ENCODE results near the gene LENG8. TPM values are rescaled to one million over a fixed set of nuclear protein-coding genes. Genes with fewer than 3 reads are reported as not detected.

LENG8 gene
- total RNA-seq, 3 donors from 2014 or later: 138 to 157 (median 145) TPM

DNA sequence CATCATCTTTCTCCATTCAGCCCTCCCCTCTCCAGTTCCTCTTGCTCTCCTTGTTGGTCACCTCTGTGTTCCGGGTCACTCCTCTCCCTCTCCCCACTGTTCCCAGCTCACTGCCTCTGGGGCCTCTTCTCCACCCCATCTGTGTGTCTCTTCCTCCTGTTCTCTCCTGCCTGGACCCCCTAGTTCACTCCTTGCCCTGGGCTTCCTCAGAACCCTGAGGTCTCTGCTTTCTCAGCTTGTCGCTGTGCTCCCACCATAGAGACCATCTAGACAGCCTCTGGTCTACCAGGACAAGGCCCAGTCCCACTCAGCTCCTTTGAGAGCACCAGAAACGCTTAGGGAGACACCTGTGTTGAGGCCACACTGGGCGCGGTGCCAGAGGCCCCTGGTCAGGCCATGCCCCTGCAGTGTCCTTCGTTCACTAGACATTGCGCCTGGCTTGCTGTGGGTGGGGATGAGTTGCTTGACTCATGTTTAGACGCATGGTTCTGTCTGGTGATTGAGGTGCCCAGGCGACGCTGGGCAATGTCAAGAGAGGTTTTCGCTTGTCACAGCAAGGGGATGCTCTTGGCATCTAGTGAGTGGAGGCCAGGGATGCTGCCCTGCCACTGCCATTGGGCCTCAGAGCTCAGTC lies 9.8 kb downstream of the LENG8 start:
- Mint-ChIP-seq H3K36me3 (ENCODE audit: insufficient read depth) (peaks cover 38% of the 10 kb centered on the region), H3K4me3 (peak overlapping the region; percentile 9), H3K9me3 (no peaks in the 10 kb centered on the region)

DNA sequence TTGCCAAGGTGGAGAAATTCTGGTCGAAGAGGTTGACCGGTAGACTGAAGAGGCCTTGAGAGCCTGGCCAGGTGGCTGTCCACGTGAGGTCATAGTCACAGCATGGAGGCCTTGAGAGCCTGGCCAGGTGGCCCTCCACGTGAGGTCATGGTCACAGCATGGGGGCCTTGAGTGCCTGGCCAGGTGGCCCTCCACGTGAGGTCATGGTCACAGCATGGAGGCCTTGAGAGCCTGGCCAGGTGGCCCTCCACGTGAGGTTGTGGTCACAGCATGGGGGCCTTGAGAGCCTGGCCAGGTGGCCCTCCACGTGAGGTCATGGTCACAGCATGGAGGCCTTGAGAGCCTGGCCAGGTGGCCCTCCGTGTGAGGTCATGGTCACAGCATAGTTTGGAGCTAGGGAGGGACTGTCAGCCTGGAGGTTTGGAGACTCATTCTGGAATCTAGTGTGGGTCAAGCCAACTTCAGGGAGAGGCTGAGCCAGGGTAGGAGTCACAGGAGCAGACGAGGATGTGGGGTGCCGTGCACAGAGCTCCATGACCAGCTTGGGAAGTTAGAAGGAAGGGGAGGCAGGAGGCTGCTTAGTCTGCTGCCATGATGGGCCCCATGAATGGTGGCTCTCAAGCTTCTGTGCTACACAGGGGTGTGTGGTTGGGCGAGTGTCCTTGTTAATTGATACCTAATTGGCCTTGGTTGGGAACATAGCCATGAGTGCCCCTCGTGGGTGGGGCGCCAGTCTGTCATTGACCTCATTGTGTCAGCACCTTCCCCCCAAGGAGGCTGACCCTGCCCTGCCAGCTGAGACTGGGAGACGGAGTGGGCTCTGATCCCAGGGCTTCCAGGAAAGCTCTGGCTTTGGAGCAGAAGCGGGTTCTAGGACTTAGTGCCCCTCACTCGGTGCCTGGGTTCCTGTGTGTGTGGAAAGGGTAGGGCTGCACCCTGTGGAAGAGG lies 10.6 kb downstream of the LENG8 start:
- Mint-ChIP-seq H3K4me3 (no peak overlapping the region), H3K36me3 (ENCODE audit: insufficient read depth) (peaks cover 34% of the 10 kb centered on the region), H3K27me3 (ENCODE audit: low read depth) (no peaks in the 10 kb centered on the region), H3K9me3 (no peaks in the 10 kb centered on the region), H3K4me1 (ENCODE audit: low read depth) (peaks cover 17% of the 10 kb centered on the region)
- DNase-seq (no peak), ATAC-seq (no peak)

More for the DNA sequence above, 9.8 kb downstream of the LENG8 start:
- Mint-ChIP-seq H3K4me1 (ENCODE audit: low read depth) (peaks cover 12% of the 10 kb centered on the region), H3K27me3 (ENCODE audit: low read depth) (no peaks in the 10 kb centered on the region)
- ATAC-seq (no peak), DNase-seq (no peak)

DNA sequence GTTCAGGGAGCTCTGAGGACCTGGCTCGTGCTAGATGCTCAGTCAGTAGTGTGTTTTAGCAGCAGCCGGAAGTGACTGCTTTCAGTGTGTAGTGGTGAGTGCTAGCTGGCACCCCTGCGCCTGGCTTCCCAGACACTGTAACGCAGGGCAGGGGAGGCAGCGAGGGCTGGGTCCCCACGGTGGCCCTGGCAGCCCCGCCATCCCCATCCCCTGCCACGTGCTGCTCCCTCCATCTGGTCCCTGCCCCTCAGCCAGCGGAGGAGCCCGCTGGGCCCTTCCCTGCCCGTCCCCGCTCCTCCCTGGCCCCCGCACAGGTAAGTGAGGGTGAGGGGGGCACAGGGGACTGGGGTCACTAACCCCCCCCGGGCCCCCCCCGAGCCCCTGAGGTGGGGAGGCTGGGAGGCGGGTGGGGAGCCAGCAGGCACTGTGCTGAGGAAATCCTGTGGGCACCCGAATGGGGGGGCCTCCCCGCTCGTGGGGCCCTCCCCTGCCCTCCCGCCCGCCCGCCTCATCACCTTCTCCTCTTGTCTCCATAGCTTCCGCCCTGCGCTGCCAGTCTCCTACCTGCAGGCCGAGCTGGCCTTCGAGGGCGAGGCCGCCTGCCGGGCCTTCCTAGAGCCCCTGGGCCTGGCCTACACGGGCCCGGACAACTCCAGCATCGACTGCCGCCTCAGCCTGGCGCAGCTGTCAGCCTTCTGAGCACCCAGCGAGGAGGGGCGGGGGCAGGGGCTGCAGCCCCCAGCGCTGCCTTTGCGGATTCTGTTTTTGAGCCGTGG lies 11.4 kb downstream of the LENG8 start:
- no peak for DNase-seq
- peaks cover 19% of the 10 kb centered on the region for H3K4me1 Mint-ChIP-seq (ENCODE audit: low read depth)
- H3K4me3 Mint-ChIP-seq: no peak overlapping the region

DNA sequence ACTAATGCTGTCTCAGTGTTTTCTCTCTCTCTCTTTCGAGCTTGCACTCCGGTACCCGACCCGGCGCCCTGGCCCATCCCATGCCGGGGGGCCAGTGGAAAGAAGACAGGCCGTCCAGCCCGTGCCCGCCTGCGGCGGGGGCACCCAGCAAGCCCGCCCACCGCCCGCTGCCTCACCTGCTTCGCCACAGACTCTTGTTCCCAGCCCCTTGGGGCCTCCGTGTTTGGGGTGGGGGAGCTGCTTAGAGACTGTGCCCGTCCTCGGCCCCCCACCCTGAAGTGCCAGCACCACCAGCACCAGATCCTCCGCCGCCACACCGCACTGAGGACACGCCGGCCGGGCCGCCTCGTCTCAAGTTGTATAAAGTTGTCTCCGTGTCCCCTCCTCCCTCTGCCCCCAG lies 12.2 kb downstream of the LENG8 start:
- H3K4me1 Mint-ChIP-seq (ENCODE audit: low read depth): peaks cover 19% of the 10 kb centered on the region
- DNase-seq (no peak), ATAC-seq (no peak)
- no peaks in the 10 kb centered on the region for H3K9me3 Mint-ChIP-seq
- H3K4me3 Mint-ChIP-seq: no peak overlapping the region
- H3K36me3 Mint-ChIP-seq (ENCODE audit: insufficient read depth): peaks cover 31% of the 10 kb centered on the region
- H3K27me3 Mint-ChIP-seq (ENCODE audit: low read depth): no peaks in the 10 kb centered on the region

More for the DNA sequence above, 11.4 kb downstream of the LENG8 start:
- Mint-ChIP-seq H3K36me3 (ENCODE audit: insufficient read depth) (peaks cover 31% of the 10 kb centered on the region), H3K9me3 (no peaks in the 10 kb centered on the region), H3K27me3 (ENCODE audit: low read depth) (no peaks in the 10 kb centered on the region)
- ATAC-seq: no peak

GRCh38 chr19:54461613-54462012 lies 12.6 kb downstream of the LENG8 start:
- no peak for ATAC-seq
- peaks cover 31% of the 10 kb centered on the region for H3K36me3 Mint-ChIP-seq (ENCODE audit: insufficient read depth)
- no peaks in the 10 kb centered on the region for H3K27me3 Mint-ChIP-seq (ENCODE audit: low read depth)
- H3K9me3 Mint-ChIP-seq: no peaks in the 10 kb centered on the region
- H3K4me3 Mint-ChIP-seq: peak overlapping the region; percentile 71
- peaks cover 19% of the 10 kb centered on the region for H3K4me1 Mint-ChIP-seq (ENCODE audit: low read depth)
- no peak for DNase-seq

DNA sequence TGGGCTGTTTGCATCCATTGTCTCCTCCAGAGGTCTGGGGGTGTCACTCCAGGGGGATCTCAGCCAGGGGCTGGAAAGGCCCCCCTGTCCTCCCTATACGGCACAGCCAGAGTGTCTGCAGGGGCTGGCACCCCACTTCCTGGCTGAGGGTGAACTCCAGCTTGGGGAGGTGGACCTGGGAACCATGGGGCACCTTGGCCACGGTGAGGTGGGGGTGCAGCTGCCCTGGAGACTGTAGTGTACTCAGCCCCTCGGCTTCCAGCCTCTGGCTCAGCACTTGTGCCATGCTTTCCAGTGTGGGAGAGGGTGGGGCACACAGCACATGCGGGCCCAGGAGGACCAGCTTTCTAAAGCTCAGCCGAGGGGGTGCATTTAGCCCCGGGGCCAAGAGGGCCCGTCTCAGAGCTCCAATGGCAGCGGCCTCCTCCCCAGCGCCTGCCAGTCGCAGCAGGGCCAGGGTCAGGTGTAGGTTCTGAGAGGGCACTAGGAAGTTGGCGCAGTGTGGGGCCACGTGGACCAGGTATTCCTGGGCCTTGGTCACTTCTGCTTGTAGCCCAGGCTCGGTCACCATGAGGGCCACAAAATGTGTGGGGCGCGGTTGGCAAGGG lies 13.2 kb downstream of the LENG8 start:
- Mint-ChIP-seq H3K27me3 (ENCODE audit: low read depth) (no peaks in the 10 kb centered on the region), H3K36me3 (ENCODE audit: insufficient read depth) (peaks cover 31% of the 10 kb centered on the region), H3K9me3 (no peaks in the 10 kb centered on the region), H3K4me3 (peak overlapping the region; percentile 71), H3K4me1 (ENCODE audit: low read depth) (peaks cover 19% of the 10 kb centered on the region)
- DNase-seq (no peak), ATAC-seq (no peak)

GRCh38 chr19:54462655-54463530 lies 13.9 kb downstream of the LENG8 start:
- peak; percentile 41 to 45 for ATAC-seq
- H3K4me1 Mint-ChIP-seq (ENCODE audit: low read depth): peaks cover 19% of the 10 kb centered on the region
- H3K9me3 Mint-ChIP-seq: no peaks in the 10 kb centered on the region
- peak; percentile 57 for DNase-seq
- peaks cover under 1% of the 10 kb centered on the region for H3K27me3 Mint-ChIP-seq (ENCODE audit: low read depth)
- H3K4me3 Mint-ChIP-seq: peak overlapping the region; percentile 71
- peaks cover 27% of the 10 kb centered on the region for H3K36me3 Mint-ChIP-seq (ENCODE audit: insufficient read depth)

DNA sequence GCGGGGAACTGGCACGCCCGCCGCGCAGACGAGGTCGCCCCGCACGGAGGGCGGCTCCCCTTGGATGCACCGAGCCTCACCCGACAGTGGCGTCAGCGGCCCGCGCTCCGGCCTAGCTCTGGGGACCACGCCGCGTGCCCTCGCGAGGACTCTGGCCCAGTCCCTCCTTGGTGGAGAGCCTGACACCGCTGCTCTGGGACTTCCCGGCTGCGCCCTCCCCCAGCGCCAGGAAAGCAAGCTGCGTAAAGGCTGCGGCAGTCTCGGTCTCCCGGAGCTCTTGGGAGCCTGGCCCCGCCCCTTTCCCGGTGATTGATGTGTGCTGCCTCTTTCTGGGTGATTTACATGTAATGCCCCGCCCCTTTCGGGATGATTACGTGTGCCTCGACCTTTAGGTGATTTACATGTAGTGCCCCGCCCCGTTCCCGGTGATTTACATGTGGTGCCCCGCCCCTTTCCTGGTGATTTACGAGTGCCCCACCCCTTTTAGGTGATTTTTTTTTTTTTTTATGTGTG lies 14.6 kb downstream of the LENG8 start, which contains the start of gene LENG9:
Gene LENG9 (minus strand): TSS at position 248 of the 513 bp plus-strand sequence. CDS start 252 bp downstream, outside the sequence.
- peaks cover 19% of the 10 kb centered on the region for H3K4me1 Mint-ChIP-seq (ENCODE audit: low read depth)
- no peaks in the 10 kb centered on the region for H3K9me3 Mint-ChIP-seq
- H3K27me3 Mint-ChIP-seq (ENCODE audit: low read depth): peaks cover 3% of the 10 kb centered on the region
- H3K36me3 Mint-ChIP-seq (ENCODE audit: insufficient read depth): peaks cover 20% of the 10 kb centered on the region
- peak within 1 kb of the TSS; percentile 84 for H3K4me3 Mint-ChIP-seq
- DNase-seq (peak; percentile 91), ATAC-seq (peak; percentile 69)

- Mint-ChIP-seq H3K4me1 (ENCODE audit: low read depth) (peaks cover 14% of the 10 kb centered on the region), H3K27me3 (ENCODE audit: low read depth) (peaks cover 8% of the 10 kb centered on the region), H3K4me3 (peak overlapping the region; percentile 84), H3K36me3 (ENCODE audit: insufficient read depth) (peaks cover 14% of the 10 kb centered on the region), H3K9me3 (no peaks in the 10 kb centered on the region)
- peak; percentile 46 to 52 for ATAC-seq
- peak; percentile 69 for DNase-seq
These were observed 15.1 kb downstream of the LENG8 start for GRCh38 chr19:54464044-54464629.

DNA sequence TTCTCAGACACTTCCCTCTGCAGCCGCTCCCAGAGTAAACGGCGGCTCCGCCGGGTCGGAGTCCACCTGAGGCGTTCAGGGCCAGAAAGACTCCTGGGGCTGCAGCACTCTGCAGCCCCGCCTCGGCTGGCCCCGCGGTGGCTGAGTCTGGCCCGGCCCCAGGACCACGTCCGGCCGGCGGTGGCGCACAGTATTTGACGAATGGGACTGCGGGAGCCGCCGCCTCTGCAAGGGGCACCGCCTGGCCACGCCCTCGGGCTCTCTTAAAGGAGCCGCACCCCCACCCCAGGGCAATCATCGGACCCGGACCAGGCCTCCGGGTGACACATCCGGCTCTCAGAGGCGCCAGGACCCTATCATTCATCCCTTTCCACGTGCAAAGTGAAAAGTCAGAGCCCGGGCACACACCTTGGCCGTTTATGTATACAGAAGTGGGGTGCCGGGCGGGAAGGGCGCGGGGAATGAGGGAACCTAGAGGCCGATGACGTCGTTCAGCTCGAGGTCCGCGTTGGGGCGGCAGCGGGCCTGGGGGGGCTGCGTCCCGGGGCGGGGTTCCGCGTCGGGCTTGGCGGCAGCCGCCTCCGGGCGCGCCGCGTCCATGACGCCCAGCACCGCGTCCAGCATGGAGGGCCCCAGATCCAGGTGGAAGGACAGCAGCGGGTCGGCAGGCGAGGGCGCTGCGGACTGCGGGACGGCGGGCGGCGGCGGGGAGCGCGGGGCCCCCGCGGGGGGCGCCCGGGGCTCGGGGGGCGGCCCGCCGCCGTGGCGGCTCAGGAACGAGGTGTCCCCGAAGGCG lies 15.8 kb downstream of the LENG8 start:
- DNase-seq (peak; percentile 54), ATAC-seq (peak; percentile 51 to 52)
- Mint-ChIP-seq H3K9me3 (no peaks in the 10 kb centered on the region), H3K4me3 (peak overlapping the region; percentile 84), H3K4me1 (ENCODE audit: low read depth) (peaks cover 14% of the 10 kb centered on the region), H3K27me3 (ENCODE audit: low read depth) (peaks cover 15% of the 10 kb centered on the region), H3K36me3 (ENCODE audit: insufficient read depth) (peaks cover 9% of the 10 kb centered on the region)

- Mint-ChIP-seq H3K4me1 (ENCODE audit: low read depth) (peaks cover 19% of the 10 kb centered on the region), H3K9me3 (no peaks in the 10 kb centered on the region), H3K27me3 (ENCODE audit: low read depth) (peaks cover 23% of the 10 kb centered on the region), H3K4me3 (peak overlapping the region; percentile 67), H3K36me3 (ENCODE audit: insufficient read depth) (peaks cover 7% of the 10 kb centered on the region)
- no peak for DNase-seq
- ATAC-seq: no peak
These were observed 16.6 kb downstream of the LENG8 start for GRCh38 chr19:54465426-54466109.

Measured in activated T-cell treated with anti-CD3 and anti-CD28 coated beads, Interleukin-2, amount 50 U/mL, for 4 hours (primary cell).